GM23338 (cell line): ENCODE data around the gene TRAM2. TPM values are rescaled to one million over a fixed set of nuclear protein-coding genes. Genes with fewer than 3 reads are reported as not detected.

Source experiments
- ATAC-seq: fragments of 200-7000 bp; cut with Tn5 transposase; 3 replicates; pipeline ENCODE4 v1.9.1; 2020
- DNase-seq: peaks from one replicate; pipeline ENCODE4 v3.0.0-alpha.2; 2015; ENCODE audit warnings: low spot score
- H2AFZ ChIP-seq: fragments of 200-600 bp; sonication (generic); 2 replicates; pipeline ENCODE4 v1.8.0; 2016; ENCODE audit warnings: antibody characterized with exemption, mild to moderate bottlenecking, moderate library complexity
- H3F3A ChIP-seq: fragments of 200-600 bp; sonication (generic); replicated peaks from 2 replicates; pipeline ENCODE4 v1.8.0; 2017; ENCODE audit warnings: antibody characterized with exemption, mixed run types, low read depth
- H3K27ac ChIP-seq: fragments of 200-600 bp; sonication (generic); 2 replicates; pipeline ENCODE4 v1.6.1; 2016; ENCODE audit warnings: low read depth
- H3K27me3 ChIP-seq: fragments of 200-600 bp; sonication (generic); 2 replicates; pipeline ENCODE4 v1.8.0; 2016; ENCODE audit warnings: mild to moderate bottlenecking, mixed run types, moderate library complexity; ENCODE audit not compliant: insufficient read depth
- H3K36me3 ChIP-seq: fragments of 200-600 bp; sonication (generic); 2 replicates; pipeline ENCODE4 v1.8.0; 2016; ENCODE audit warnings: mild to moderate bottlenecking; ENCODE audit not compliant: insufficient read depth
- H3K4me1 ChIP-seq: fragments of 200-600 bp; sonication (generic); 2 replicates; pipeline ENCODE4 v1.8.0; 2016; ENCODE audit warnings: mild to moderate bottlenecking, moderate library complexity; ENCODE audit not compliant: insufficient read depth
- H3K4me2 ChIP-seq: fragments of 200-600 bp; sonication (generic); 2 replicates; pipeline ENCODE4 v1.7.1; 2017; ENCODE audit warnings: mixed run types
- H3K4me3 ChIP-seq: fragments of 200-600 bp; sonication (generic); 2 replicates; pipeline ENCODE4 v1.6.1; 2016; ENCODE audit warnings: mixed run types
- H3K79me2 ChIP-seq: fragments of 200-600 bp; sonication (generic); replicated peaks from 2 replicates; pipeline ENCODE4 v1.8.0; 2017; ENCODE audit warnings: mild to moderate bottlenecking; ENCODE audit not compliant: insufficient read depth
- H3K9me2 ChIP-seq: fragments of 200-600 bp; sonication (generic); 2 replicates; pipeline ENCODE4 v1.8.0; 2017; ENCODE audit not compliant: insufficient read depth
- H4K20me1 ChIP-seq: fragments of 200-600 bp; sonication (generic); replicated peaks from 2 replicates; pipeline ENCODE4 v1.8.0; 2017; ENCODE audit warnings: mild to moderate bottlenecking; ENCODE audit not compliant: insufficient read depth
- H3K27ac Mint-ChIP-seq: 2 replicates; pipeline ENCODE4 v1.8.0; 2020; ENCODE audit warnings: inconsistent platforms, mild to moderate bottlenecking, moderate library complexity, mixed read lengths
- H3K27me3 Mint-ChIP-seq: 3 replicates; pipeline ENCODE4 v1.8.0; 2022; ENCODE audit warnings: low read depth, mild to moderate bottlenecking, moderate library complexity, mixed read lengths, inconsistent platforms; ENCODE audit not compliant: insufficient read depth, poor library complexity
- H3K36me3 Mint-ChIP-seq: 3 replicates; pipeline ENCODE4 v1.8.0; 2021; ENCODE audit warnings: low read depth, mild to moderate bottlenecking, inconsistent platforms, moderate library complexity, mixed read lengths
- H3K4me1 Mint-ChIP-seq: 3 replicates; pipeline ENCODE4 v1.8.0; 2020; ENCODE audit warnings: mild to moderate bottlenecking, inconsistent platforms, mixed read lengths
- H3K4me3 Mint-ChIP-seq: 3 replicates; pipeline ENCODE4 v1.8.0; 2021; ENCODE audit warnings: moderate library complexity, mild to moderate bottlenecking, inconsistent platforms, mixed read lengths
- H3K9me3 Mint-ChIP-seq: 3 replicates; pipeline ENCODE4 v1.8.0; 2020; ENCODE audit warnings: moderate library complexity, mild to moderate bottlenecking, inconsistent platforms, mixed read lengths
- CREB1 ChIP-seq: fragments of 250-450 bp; sonication (Bioruptor Pico); IDR thresholded peaks from 2 replicates; pipeline ENCODE4 v1.5.0; 2020; ENCODE audit warnings: low read depth, mild to moderate bottlenecking, moderate library complexity
- ETS1 ChIP-seq: IDR thresholded peaks from 2 replicates; pipeline ENCODE4 v1.6.1; 2016; ENCODE audit warnings: antibody characterized with exemption
- EZH2phosphoT487 ChIP-seq: fragments of 200-600 bp; sonication (generic); IDR thresholded peaks from one replicate; pipeline ENCODE4 v1.8.1; 2018; ENCODE audit warnings: antibody characterized with exemption; ENCODE audit not compliant: unreplicated experiment
- JUNB ChIP-seq: IDR thresholded peaks from one replicate; pipeline ENCODE4 v1.6.1; 2016; ENCODE audit warnings: antibody characterized with exemption; ENCODE audit not compliant: unreplicated experiment
- POLR2AphosphoS5 ChIP-seq: IDR thresholded peaks from 2 replicates; pipeline ENCODE4 v1.6.1; 2016; ENCODE audit warnings: antibody characterized with exemption, low read depth
- STAT1 ChIP-seq: IDR thresholded peaks from one replicate; pipeline ENCODE4 v1.6.1; 2016; ENCODE audit warnings: antibody characterized with exemption; ENCODE audit not compliant: unreplicated experiment
- ZNF331 ChIP-seq: fragments of 250-450 bp; sonication (Bioruptor Pico); IDR thresholded peaks from 2 replicates; pipeline ENCODE4 v1.5.0; 2020; ENCODE audit warnings: low read depth, mild to moderate bottlenecking, moderate library complexity
- ZNF462 ChIP-seq: fragments of 250-450 bp; sonication (Bioruptor Pico); IDR thresholded peaks from 2 replicates; pipeline ENCODE4 v1.5.0; 2020; ENCODE audit warnings: mild to moderate bottlenecking, moderate library complexity
- polyA plus RNA-seq: library from polyadenylated mRNA; unstranded; fragments of >200 nt; fragmentation: Nextera tagmentation; extraction: Ambion mirVana; gene quantifications from 2 replicates; pipeline ENCODE4 v1.2.1, GENCODE V29; 2016
- total RNA-seq: library from RNA; depleted of rRNA; stranded (reverse); fragments of >200 nt; shearing (Covaris generic); gene quantifications from 2 replicates; pipeline ENCODE4 v1.2.3, GENCODE V29; 2014

Gene TRAM2
- total and polyA plus RNA-seq, 2 experiments from 2014 or later, result 4.0 to 14.0 TPM

DNA sequence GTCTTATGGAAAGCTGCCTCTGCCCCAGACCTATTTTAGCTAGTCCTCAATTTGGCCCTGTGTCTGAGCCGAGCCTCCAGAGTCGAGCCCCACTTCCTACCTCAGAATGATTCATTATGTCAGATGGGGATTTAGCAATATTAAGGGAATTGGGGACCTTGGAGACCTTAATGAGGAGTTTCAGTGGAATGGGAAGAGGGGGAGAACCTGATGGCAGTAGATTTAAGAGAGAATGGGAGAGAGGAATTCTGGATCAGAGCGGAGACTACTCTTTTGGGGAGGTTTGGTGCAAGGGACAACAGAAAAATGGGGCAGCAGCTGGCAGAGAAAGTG is 93.2 kb downstream of the TRAM2 start:
- DNase-seq (no peak), ATAC-seq (no peak)
- Mint-ChIP-seq H3K27ac (no peak overlapping the region), H3K9me3 (no peaks in the 10 kb centered on the region), H3K4me3 (no peak overlapping the region), H3K4me1 (peaks cover 2% of the 10 kb centered on the region; the same call in 2 of the 3 replicates), H3K36me3 (no peaks in the 10 kb centered on the region), H3K27me3 (peaks cover 3% of the 10 kb centered on the region)
- no peak overlapping the region for H3K4me3 ChIP-seq
- no peaks in the 10 kb centered on the region for H4K20me1 ChIP-seq
- H3K27me3 ChIP-seq, result no peaks in the 10 kb centered on the region
- no peak overlapping the region for H3K27ac ChIP-seq
- no peaks in the 10 kb centered on the region for H3K79me2 ChIP-seq
- H3K4me2 ChIP-seq, result no peak overlapping the region
- H3K36me3 ChIP-seq, result no peaks in the 10 kb centered on the region
- TF ChIP-seq JUNB (no peak), EZH2phosphoT487 (no peak), ZNF331 (CRISPR knock-in tag) (no peak), POLR2AphosphoS5 (no peak), CREB1 (CRISPR knock-in tag) (no peak), STAT1 (no peak), ZNF462 (CRISPR knock-in tag) (no peak), ETS1 (no peak)
- H3K9me2 ChIP-seq, result peaks cover 2% of the 10 kb centered on the region; the same call in 1 of the 2 replicates
- no peaks in the 10 kb centered on the region for H3F3A ChIP-seq
- no peaks in the 10 kb centered on the region for H3K4me1 ChIP-seq
- no peak overlapping the region for H2AFZ ChIP-seq
